ENCODE measurements around the gene LIMS2. TPM values are rescaled to one million over a fixed set of nuclear protein-coding genes. Genes with fewer than 3 reads are reported as not detected.

LIMS2 gene
- polyA plus RNA-seq, 2 of the 4 experiments (the other 2 are of a cell fraction): 1.2 to 6.1 TPM

DNA sequence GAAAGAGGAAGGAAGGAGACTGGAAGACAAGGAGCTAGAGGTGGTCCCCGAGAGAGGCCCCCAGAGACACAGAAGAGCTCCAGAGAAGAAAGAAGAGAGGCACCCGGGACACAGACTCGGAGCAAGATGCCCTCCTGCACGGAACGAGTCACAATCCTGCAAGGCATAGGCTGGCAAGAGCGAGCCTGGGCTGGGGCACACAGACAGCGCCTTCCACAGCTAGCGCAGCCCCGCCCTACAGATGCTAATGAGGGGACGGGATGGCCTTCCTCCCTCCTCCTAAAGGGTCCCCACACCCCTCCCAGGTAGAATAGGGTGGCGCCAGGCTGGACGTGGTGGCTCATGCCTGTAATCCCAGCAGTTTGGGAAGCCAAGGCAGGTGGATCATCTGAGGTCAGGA lies 49.2 kb downstream of the LIMS2 start:
- no peak overlapping the region for H3K4me2 ChIP-seq
- ChIA-PET CTCF (interaction anchor here (1.7 kb wide), 1 partner anchor 23 kb away, joined by 8 read pairs; no protein-coding TSS in a partner anchor), POLR2A (no interaction called here)
- H3K9me3 ChIP-seq: no peaks in the 10 kb centered on the region
- peaks cover 5% of the 10 kb centered on the region; the same call in 2 of the 3 replicates for H3K4me1 ChIP-seq
- no peak overlapping the region for H3K4me3 ChIP-seq
- H3K27ac ChIP-seq: no peak overlapping the region
- no peak for FAIRE-seq
- 62% methylated on average over 10 of the region's 12 CpGs for WGBS (ENCODE audit: missing lambda C conversion rate)
- TF ChIP-seq KDM1A (IDR thresholded peaks at IDR 0.05; ENCODE audit: low read depth) (no peak), RCOR1 (IDR thresholded peaks at IDR 0.05; ENCODE audit: low read depth, low read length) (no peak), GATA3 (IDR thresholded peaks at IDR 0.05; ENCODE audit: borderline replicate concordance) (no peak), NR3C1 (IDR thresholded peaks at IDR 0.05) (no peak), KDM5A (IDR thresholded peaks at IDR 0.05) (no peak), SREBF2 (IDR thresholded peaks at IDR 0.05) (no peak), EP300 (IDR thresholded peaks at IDR 0.05) (no peak), RFX5 (IDR thresholded peaks at IDR 0.05) (no peak), ZFP36 (IDR thresholded peaks at IDR 0.05; ENCODE audit: borderline replicate concordance, partially characterized antibody) (no peak), CBX2 (IDR thresholded peaks at IDR 0.05; ENCODE audit: borderline replicate concordance, low read depth) (no peak), JUN (IDR thresholded peaks at IDR 0.05) (no peak), MYC (IDR thresholded peaks at IDR 0.05; ENCODE audit: borderline replicate concordance, low read length) (no peak), POLR2AphosphoS2 (conservative IDR thresholded peaks at IDR 0.05; ENCODE audit: low read length) (no peak), ZSCAN20 (CRISPR knock-in tag; IDR thresholded peaks at IDR 0.05) (no peak), CBX8 (IDR thresholded peaks at IDR 0.05) (no peak), CHD4 (IDR thresholded peaks at IDR 0.05; ENCODE audit: borderline replicate concordance) (no peak)
- TF ChIP-seq, protein P1, sequence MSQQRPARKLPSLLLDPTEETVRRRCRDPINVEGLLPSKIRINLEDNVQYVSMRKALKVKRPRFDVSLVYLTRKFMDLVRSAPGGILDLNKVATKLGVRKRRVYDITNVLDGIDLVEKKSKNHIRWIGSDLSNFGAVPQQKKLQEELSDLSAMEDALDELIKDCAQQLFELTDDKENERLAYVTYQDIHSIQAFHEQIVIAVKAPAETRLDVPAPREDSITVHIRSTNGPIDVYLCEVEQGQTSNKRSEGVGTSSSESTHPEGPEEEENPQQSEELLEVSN (IDR thresholded peaks at IDR 0.05; ENCODE audit: borderline replicate concordance, low read depth): no peak
- TF ChIP-seq, protein P2, sequence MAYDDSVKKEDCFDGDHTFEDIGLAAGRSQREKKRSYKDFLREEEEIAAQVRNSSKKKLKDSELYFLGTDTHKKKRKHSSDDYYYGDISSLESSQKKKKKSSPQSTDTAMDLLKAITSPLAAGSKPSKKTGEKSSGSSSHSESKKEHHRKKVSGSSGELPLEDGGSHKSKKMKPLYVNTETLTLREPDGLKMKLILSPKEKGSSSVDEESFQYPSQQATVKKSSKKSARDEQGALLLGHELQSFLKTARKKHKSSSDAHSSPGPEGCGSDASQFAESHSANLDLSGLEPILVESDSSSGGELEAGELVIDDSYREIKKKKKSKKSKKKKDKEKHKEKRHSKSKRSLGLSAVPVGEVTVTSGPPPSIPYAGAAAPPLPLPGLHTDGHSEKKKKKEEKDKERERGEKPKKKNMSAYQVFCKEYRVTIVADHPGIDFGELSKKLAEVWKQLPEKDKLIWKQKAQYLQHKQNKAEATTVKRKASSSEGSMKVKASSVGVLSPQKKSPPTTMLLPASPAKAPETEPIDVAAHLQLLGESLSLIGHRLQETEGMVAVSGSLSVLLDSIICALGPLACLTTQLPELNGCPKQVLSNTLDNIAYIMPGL (CRISPR knock-in tag; IDR thresholded peaks at IDR 0.05; ENCODE audit: borderline replicate concordance): no peak
- no peak for DNase-seq (ENCODE audit: low read depth in 1 of 2, low spot score in 1 of 2)
- ATAC-seq: no peak

DNA sequence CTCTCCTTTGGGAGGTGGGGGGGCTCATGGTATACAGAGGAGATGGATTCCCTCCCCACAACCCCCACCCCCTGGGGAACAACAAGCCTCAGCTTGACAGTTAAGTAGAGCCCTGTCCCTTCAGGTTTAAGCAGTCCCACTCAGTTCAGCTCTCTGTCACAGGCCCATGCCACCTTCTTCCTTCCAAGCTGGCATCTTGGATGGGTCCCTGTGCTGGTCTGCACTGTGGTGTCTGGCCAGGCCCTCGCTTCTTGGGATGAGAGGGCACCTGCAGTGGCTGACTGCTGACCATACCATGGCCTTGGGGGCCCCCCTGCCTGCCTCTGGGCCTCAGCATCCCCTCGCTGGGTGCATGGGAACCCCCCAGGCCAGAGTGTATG lies 49.8 kb downstream of the LIMS2 start:
- 71% methylated on average over 2 of the region's 2 CpGs for WGBS (ENCODE audit: missing lambda C conversion rate)
- ATAC-seq: no peak
- no peak overlapping the region for H3K27ac ChIP-seq
- ChIA-PET POLR2A (no interaction called here), CTCF (interaction anchor here (1.0 to 1.7 kb wide), 2 partner anchors 12 to 24 kb away, joined by 3 to 8 read pairs; no protein-coding TSS in a partner anchor)
- no peak for DNase-seq (ENCODE audit: low read depth in 1 of 2, low spot score in 1 of 2)
- H3K4me2 ChIP-seq: no peak overlapping the region
- no peak for FAIRE-seq
- TF ChIP-seq CHD4 (IDR thresholded peaks at IDR 0.05; ENCODE audit: borderline replicate concordance) (no peak), SREBF2 (IDR thresholded peaks at IDR 0.05) (no peak), RFX5 (IDR thresholded peaks at IDR 0.05) (no peak), KDM1A (IDR thresholded peaks at IDR 0.05; ENCODE audit: low read depth) (no peak), CHD2 (IDR thresholded peaks at IDR 0.05; ENCODE audit: low read length, partially characterized antibody) (no peak), CBX8 (IDR thresholded peaks at IDR 0.05) (no peak), HOXB5 (CRISPR knock-in tag; IDR thresholded peaks at IDR 0.05) (no peak), ZNF302 (CRISPR knock-in tag; IDR thresholded peaks at IDR 0.05) (no peak), HEYL (CRISPR knock-in tag; IDR thresholded peaks at IDR 0.05) (no peak), HOXA7 (CRISPR knock-in tag; IDR thresholded peaks at IDR 0.05) (no peak), MAFK (IDR thresholded peaks at IDR 0.05; ENCODE audit: partially characterized antibody) (no peak), GATA3 (IDR thresholded peaks at IDR 0.05; ENCODE audit: borderline replicate concordance) (no peak), RNF2 (IDR thresholded peaks at IDR 0.05; ENCODE audit: borderline replicate concordance, low read depth) (no peak), MAZ (IDR thresholded peaks at IDR 0.05; ENCODE audit: borderline replicate concordance, low read depth, low read length) (no peak)
- TF ChIP-seq, protein P3, sequence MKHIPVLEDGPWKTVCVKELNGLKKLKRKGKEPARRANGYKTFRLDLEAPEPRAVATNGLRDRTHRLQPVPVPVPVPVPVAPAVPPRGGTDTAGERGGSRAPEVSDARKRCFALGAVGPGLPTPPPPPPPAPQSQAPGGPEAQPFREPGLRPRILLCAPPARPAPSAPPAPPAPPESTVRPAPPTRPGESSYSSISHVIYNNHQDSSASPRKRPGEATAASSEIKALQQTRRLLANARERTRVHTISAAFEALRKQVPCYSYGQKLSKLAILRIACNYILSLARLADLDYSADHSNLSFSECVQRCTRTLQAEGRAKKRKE (CRISPR knock-in tag; IDR thresholded peaks at IDR 0.05; ENCODE audit: low read depth): no peak
- no peak overlapping the region for H3K4me3 ChIP-seq
- H3K9me3 ChIP-seq: no peaks in the 10 kb centered on the region
- peaks cover 5% of the 10 kb centered on the region; the same call in 2 of the 3 replicates for H3K4me1 ChIP-seq
